ENCODE data around the gene FBXW12.
A peak's percentile ranks its signal among the peaks of the same experiment; 100 is the strongest.

FBXW12 gene

GRCh38 chr3:48435223-48435595 lies 63.2 kb downstream of the FBXW12 start:
- DNase-seq (ENCODE audit: low read depth in 2 of 2) = no peak

- peak; percentile 68 to 75 for DNase-seq (ENCODE audit: low read depth in 2 of 2)
These were observed 63.9 kb downstream of the FBXW12 start for GRCh38 chr3:48435774-48436476.

DNA sequence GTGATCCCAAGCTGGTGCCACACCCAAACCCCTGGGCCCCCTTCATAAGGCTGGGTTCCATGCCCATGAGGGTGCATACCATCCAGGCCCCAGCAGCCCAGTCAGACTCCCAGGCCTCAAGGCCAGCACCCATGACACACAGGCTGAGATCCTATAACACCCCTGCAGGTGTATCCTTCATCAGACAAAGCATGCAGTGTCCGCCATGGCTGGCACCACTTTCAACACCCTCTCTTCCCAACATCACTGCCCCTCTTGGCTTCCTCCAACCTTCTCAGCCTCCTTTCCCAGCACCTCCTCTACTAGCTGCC lies 64.4 kb downstream of the FBXW12 start:
- DNase-seq (ENCODE audit: low read depth in 2 of 2) = no peak

DNA sequence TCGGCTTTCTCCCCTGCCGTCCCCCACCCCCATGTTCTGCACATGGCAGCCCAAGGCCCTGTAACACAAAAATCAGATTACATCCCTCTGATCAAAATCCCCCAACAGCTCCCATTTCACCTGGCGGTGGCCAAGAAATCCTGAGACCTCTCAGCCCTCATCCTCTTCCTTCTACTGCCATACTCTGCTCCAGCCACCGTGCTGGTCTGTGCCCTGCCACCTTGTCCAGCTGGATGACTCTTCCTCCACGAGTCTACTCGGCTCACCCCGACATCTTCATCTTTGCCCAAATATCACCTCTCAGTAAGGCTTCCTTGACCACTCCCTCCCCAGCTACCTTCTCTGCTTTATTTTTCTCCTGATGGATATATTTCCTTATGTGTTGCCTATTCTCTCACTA lies 64.8 kb downstream of the FBXW12 start:
- no peak for DNase-seq (ENCODE audit: low read depth in 2 of 2)

DNA sequence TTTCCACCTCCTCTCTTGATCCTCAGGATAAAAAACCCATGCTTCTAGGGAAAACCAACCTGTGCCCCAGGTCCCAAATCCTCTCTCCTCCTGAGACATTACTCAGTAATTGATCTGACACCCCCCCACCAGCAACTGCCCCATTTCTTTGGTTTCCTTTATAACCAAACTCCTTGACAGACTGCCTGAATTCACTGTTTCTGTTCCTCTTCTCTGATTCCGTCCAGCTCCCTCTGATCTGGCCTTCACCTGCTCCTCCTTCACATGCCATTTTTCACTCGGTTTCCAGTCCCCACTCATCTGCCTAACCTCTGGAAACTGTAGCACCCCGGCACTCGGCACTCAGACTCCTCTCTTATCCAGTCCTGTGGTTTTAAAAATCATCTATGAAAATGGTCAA lies 65.8 kb downstream of the FBXW12 start:
- DNase-seq (ENCODE audit: low read depth in 2 of 2) = no peak

DNA sequence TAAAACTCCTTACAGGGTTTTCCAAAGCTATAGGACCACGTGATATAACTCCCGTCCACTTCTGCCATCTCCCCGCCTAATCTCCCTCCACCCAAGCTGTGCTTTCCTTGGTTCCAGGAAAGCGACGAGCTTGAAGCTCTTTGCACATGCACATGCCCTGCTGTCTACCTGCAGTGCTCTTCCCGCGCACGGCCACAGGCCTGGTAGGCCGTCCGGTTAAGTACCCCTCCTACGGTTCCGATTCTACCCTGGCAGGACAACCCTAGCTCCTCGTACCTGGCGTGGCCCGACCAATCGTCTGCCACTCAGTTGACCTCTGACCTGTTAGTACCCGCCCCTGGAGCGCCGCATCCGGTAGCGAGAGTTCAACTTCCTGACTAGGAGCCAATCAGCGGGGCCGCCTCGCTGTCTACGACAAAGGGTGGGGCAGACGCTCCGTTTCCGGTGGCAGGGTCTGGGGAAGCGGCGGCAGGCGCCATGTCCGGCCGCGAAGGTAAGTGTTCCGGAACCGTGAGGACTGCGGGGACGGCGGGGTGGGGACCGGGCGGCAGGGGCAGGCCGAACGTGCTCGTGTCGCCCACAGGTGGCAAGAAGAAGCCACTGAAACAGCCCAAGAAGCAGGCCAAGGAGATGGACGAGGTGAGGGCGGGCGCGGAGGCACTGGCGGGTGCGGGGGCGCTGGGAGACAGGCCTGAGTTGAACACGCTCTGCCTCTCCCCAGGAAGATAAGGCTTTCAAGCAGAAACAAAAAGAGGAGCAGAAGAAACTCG lies 68.0 kb downstream of the FBXW12 start, which contains the start of the genes CCDC51 and TMA7:
CCDC51 (minus strand) TSS at position 300 of the 770 bp plus-strand sequence. CDS start 4,991 bp downstream, outside the sequence.
TMA7 (plus strand) TSS at position 438 of the 770 bp plus-strand sequence; CDS start at position 478, 40 bp downstream.
- DNase-seq (ENCODE audit: low read depth in 2 of 2) = peak; percentile 97 to 98

DNA sequence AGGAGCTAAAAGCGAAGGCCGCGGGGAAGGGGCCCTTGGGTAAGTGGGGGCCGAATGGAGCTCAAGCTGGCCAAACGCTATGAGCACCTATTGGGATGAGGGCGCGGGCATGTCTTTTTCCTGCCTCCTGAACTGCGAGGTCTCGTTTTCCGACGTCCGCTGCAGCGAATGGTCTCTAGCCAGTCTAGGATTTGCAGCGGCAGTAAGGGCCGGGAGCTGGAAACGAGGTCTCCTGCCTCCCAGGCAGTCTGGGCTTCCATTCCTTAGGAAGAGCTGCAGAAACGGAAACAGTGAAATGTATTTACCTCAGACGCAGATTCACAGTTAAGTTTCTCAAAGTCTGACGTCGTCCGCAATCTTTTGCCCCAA lies 68.6 kb downstream of the FBXW12 start:
- no peak for DNase-seq (ENCODE audit: low read depth in 2 of 2)

DNA sequence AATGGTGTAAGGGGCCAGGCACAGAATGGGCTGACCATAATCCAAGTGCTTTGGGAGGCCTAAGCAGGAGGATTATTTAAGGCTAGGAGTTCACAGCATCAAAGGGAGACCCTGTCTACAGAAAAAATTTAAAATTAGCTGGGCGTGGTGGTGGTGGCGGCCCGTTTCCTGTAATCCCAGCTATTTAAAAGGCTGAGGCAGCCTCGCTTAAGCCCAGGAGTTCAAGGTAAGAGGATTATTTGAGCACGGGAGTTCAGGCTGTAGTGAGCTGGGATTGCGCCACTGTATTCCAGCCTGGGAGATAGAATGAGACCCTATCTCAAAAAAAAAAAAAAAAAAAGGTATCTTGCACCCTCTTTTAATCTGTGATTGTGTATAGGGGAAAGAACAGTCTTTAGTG lies 69.9 kb downstream of the FBXW12 start:
- DNase-seq (ENCODE audit: low read depth in 2 of 2) = no peak

Measured in stimulated activated CD8-positive, alpha-beta memory T cell treated with anti-CD3 and anti-CD28 coated beads, Interleukin-2, amount 100 ng/mL, for 48 hours (primary cell).